ENCODE measurements around the gene RNF32. TPM values are rescaled to one million over a fixed set of nuclear protein-coding genes. Genes with fewer than 3 reads are reported as not detected.
A peak's percentile ranks its signal among the peaks of the same experiment; 100 is the strongest.

RNF32 gene
- total RNA-seq, 3 donors from 2014 or later, result 2.0 to 3.7 (median 3.5) TPM

GRCh38 chr7:156610130-156610529, 30.4 kb upstream of the RNF32 start:
- no peak for TF ChIP-seq CTCF (IDR thresholded peaks at IDR 0.05)
- ATAC-seq, result no peak
- peaks cover 50% of the 10 kb centered on the region for H3K4me1 ChIP-seq (ENCODE audit: low read depth)
- no peak overlapping the region for H3K4me3 ChIP-seq
- no peaks in the 10 kb centered on the region for H3K36me3 ChIP-seq (ENCODE audit: low read depth)
- intact Hi-C loops (cut with DNase I, micrococcal nuclease), result no loop called here
- no peaks in the 10 kb centered on the region for H3K9me3 ChIP-seq
- DNase-seq, result no peak

DNA sequence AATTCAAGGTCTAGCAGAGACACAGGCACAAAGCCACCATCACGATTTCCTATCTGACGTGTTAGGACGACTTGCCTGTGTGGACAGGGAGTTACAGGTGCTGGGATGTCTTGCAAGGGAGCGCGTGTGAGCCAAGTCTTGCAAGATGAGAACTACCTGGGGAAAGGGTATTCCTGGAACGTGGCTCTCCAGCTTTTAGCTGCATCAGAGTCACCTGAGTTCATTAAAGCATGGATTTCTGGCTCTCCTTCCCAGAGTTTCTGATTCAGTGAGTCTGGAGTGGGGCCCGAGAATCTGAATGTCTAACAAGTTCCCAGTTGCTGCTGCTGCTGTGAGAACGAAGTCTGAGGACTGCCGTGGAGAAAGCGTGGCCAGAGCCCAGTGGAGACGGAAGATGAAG, 30.0 kb upstream of the RNF32 start:
- peaks cover 49% of the 10 kb centered on the region for H3K4me1 ChIP-seq (ENCODE audit: low read depth)
- ATAC-seq, result no peak

DNA sequence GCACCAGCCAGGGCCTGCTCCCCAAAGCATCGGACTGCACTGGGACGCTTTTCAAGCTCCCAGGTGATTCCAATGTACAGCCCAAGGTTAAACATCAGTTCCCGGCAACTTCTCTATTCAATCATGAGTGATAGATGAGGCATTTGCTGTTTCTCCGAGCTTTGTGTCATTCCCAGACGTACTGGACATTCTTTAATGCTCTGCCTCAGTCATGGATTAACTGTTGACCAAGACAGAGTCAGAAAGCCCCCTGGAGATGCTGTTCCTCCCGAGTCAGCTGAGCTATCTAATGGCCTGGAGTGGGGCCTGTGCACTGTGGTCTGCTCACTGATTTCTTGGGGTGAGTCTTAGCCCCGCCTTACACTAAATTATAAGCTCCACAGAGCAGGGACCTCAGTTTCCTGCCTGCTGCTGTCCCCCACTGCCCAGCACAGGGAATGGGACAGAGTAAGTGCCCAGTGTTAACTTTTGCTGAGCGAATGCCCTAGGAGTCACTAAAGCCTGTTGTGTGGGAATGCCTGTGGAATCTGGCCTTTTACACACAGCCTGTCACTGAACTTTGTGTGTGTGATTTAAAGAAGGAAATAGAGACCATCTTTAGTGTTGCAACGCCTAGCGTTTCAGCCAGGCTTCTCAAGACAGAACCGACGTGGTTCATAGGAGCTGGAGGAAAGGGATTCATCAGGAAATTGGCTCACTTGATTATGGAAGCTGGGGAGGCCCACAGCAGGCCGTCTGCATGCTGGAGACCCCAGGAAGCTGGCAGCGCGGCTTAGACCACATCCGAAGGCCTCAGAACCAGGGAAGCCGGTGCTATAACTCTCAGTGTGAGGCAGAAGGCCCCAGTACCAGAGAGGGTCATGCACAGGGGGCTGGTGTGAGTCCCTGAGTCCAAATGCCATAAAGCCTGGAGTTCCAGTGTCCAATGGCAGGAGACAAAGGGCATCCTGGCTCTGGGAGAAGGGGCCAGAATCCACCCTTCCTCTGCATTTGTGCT, 29.3 kb upstream of the RNF32 start:
- peaks cover 43% of the 10 kb centered on the region for H3K4me1 ChIP-seq (ENCODE audit: low read depth)
- ATAC-seq, result no peak
- no peaks in the 10 kb centered on the region for H3K9me3 ChIP-seq
- no peaks in the 10 kb centered on the region for H3K36me3 ChIP-seq (ENCODE audit: low read depth)
- H3K4me3 ChIP-seq, result no peak overlapping the region
- no peak for DNase-seq
- intact Hi-C loops (cut with DNase I, micrococcal nuclease), result no loop called here
- TF ChIP-seq CTCF (IDR thresholded peaks at IDR 0.05), result no peak

More for the DNA sequence above, 30.0 kb upstream of the RNF32 start:
- TF ChIP-seq CTCF (IDR thresholded peaks at IDR 0.05), result no peak
- intact Hi-C loops (cut with DNase I, micrococcal nuclease), result no loop called here
- Histone ChIP-seq H3K36me3 (ENCODE audit: low read depth) (no peaks in the 10 kb centered on the region), H3K4me3 (no peak overlapping the region), H3K9me3 (no peaks in the 10 kb centered on the region)
- no peak for DNase-seq

GRCh38 chr7:156612930-156613329, 27.6 kb upstream of the RNF32 start:
- Histone ChIP-seq H3K36me3 (ENCODE audit: low read depth) (no peaks in the 10 kb centered on the region), H3K4me3 (no peak overlapping the region), H3K4me1 (ENCODE audit: low read depth) (peaks cover 41% of the 10 kb centered on the region), H3K9me3 (no peaks in the 10 kb centered on the region)
- TF ChIP-seq CTCF (IDR thresholded peaks at IDR 0.05), result no peak
- ATAC-seq (no peak), DNase-seq (peak in 1 of 3 donors; percentile 31)
- intact Hi-C loops (cut with DNase I, micrococcal nuclease), result no loop called here

DNA sequence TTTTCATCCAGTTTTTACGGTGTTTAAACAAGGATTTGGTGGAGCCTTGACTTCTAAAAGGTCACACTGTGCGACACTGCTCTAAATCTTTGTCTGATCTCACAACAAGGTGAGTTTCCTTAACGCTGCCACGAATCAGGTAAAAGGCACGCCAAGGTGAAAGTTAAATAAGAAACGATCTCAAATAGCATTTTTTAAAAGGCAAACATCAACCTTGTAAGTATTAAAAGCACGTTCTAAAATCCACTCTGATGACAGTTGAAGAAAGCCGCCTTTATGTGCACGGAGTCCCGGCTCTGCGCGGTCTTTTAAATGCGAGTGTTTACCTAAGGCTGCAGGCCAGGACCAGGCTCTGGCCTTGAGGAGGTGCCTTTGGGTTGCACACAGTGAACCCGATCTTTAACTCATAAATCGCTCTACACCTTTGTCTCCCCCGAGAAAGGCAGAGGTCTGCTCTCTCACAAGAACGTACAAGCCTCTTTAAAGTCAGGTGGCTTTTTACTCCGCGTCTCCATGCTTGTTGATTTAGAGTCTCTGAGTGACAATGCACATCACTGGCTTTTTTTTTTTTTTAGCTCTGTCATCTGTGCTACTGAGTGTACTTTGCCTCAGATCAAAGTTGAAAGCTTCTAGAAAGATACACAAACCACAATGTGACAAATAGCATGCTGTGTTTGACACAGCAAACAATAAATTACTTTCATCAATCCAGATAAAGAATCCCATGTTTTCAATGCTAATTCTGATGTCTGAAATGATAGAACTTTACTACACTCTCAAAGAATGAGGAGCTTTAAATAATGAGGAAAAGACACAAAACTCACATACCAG, 25.9 kb upstream of the RNF32 start:
- H3K4me1 ChIP-seq (ENCODE audit: low read depth), result peaks cover 28% of the 10 kb centered on the region
- intact Hi-C loops (cut with DNase I, micrococcal nuclease), result no loop called here
- no peak for TF ChIP-seq CTCF (IDR thresholded peaks at IDR 0.05)
- ATAC-seq (peak; percentile 71), DNase-seq (peak in 1 of 3 donors; percentile 65)
- no peaks in the 10 kb centered on the region for H3K36me3 ChIP-seq (ENCODE audit: low read depth)
- no peaks in the 10 kb centered on the region for H3K9me3 ChIP-seq
- no peak overlapping the region for H3K4me3 ChIP-seq

All from mucosa of descending colon (tissue), 3 donors.